ENCODE results near the gene ADSS1.

The ADSS1 gene

DNA sequence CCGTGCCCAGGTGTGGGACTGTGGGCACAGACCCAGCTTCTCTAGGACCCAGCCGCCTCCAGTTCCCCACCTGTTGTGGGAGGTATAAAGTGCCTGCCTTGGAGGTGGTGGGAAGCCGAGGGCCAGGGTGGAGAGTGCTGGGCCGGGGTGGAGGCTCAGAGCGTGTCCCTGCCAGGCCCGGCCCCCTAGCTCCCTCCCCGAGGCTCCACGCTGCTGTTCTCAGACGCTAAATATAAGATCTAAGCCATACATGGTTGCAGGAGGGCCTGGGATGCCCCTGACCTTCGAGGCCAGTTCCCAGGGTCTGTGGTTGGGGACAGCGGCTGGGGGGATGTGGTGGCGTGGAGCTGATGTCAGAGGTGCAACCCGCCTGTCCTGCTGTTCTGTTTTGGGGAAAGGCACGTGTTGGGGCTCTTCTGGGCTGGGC, 23.8 kb upstream of the ADSS1 start:
- DNase-seq, result no peak

- DNase-seq, result no peak
Observed at GRCh38 chr14:104700747-104701217, 23.2 kb upstream of the ADSS1 start.

DNA sequence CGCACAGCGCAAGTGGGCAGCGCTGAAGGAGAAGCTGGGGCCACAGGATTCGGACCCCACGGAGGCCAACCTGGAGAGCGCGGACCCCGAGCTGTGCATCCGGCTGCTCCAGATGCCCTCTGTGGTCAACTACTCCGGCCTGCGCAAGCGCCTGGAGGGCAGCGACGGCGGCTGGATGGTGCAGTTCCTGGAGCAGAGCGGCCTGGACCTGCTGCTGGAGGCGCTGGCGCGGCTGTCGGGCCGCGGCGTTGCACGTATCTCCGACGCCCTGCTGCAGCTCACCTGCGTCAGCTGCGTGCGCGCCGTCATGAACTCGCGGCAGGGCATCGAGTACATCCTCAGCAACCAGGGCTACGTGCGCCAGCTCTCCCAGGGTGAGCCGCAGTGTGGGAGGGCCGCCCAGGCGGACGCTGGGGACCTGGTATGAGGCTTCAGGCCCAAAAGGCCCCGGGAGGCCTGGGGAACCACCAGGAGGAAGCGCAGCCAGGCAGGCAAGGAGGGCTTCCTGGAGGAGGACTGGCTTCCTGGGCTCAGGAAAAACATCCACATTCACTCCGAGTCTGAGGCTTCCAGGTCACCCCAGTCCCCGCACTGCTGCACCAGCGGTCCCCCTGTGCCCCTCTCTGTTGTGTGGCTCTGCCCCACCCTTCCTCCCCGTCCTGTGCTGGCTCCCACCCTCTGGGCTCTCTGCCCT, 22.5 kb upstream of the ADSS1 start:
- no peak for DNase-seq

- DNase-seq, result no peak
Observed at GRCh38 chr14:104702106-104702505, 21.9 kb upstream of the ADSS1 start.

DNA sequence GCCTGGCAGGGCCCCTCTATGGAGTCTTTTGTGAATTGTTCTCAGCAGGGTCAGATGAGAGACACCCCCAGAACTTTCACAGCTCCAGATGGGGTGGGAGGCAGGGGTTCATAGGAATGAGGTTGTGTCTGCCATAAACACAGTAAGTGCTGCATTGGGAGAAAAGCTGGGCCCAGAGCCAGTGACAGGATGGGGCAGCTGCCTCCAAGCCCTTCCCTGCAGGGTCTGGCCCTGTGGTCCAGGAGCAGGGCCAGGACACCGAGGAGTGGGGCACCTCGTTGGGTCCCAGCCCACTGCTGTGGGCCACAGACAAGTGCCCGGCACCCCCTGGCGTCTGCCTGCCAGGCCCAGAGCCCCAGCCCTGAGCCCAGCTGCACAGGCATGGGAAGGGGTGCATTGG, 21.4 kb upstream of the ADSS1 start:
- DNase-seq, result no peak

GRCh38 chr14:104703269-104703668, 20.8 kb upstream of the ADSS1 start:
- no peak for DNase-seq

DNA sequence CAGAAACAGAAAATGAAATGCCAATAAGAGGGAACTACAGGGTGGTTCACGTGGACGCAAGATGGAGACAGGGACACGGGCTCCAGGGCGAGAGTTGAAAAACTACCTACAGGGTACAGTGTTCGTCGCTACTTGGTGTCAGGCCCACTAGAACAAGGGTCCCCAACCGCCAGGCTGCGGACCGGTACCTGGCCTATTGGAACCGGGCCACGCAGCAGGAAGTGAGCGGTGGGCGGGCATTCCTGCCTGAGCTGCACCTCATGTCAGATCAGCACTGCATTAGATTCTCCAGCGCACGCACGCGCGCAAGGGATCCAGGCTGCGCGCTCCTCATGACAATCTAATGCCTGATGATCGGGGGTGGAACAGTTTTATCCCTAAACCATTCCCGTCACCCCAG, 19.8 kb upstream of the ADSS1 start:
- no peak for DNase-seq

DNA sequence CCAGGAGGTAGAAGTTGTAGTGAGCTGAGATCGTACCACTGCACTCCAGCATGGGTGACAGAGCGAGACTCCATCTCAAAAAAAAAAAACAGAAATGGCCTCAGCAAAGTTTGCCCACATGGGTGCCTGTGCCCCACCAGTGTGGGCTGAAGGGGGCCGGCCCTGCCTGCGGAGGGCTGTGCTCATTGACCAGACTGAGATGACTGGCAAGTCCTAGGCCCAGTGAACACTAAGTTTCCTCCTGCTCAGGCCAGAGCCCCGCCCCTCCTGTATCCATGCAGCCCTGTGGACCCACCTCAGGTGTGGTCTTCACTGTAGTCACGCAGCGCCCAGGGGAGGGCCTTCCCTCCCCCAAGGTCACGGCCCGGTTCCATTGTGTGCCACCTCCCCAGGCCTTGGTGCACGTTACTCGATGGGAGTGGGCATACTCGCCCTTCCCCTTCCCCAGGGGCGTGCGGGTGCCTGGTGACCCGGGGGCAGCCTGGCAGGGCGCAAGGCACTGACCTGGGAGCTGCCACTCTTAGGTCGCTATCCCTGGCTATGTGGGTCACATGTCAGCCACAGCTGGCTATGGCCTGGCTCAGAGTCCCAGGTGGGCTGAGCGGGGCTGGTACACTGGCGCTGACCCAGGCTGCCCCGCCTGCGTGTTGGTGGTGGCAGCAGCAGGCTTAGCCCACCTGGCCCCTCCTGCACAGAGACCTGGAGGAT, 18.5 kb upstream of the ADSS1 start:
- no peak for DNase-seq

DNA sequence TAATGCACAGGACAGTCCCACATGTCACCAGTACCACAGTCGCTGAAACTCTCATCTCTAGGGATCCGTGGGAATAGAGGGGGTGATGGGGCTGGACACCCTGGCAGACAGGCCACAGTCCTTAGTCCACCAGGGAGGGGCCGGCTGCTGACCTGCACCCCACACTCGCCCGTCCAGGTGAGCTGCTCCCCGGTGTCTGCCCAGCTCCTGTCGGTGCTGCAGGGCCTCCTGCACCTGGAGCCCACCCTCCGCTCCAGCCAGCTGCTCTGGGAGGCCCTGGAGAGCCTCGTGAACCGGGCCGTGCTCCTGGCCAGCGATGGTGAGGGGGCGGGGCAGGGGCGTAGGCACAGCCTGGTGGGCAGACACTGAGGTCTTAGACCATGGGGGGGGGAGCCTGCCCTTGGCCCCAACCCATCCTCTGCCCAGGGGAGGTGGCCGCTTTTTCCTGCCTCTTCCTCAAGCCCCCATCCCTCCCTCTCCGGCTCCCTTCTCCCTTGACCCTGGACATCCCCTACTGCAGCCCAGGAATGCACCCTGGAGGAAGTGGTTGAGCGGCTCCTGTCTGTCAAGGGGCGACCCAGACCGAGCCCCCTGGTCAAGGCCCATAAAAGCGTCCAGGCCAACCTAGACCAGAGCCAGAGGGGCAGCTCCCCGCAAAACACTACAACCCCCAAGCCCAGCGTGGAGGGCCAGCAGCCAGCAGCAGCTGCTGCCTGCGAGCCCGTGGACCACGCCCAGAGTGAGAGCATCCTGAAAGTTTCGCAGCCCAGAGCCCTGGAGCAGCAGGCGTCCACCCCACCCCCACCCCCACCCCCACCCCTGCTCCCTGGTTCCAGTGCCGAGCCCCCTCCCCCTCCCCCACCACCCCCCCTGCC, 17.1 kb upstream of the ADSS1 start:
- no peak for DNase-seq

DNA sequence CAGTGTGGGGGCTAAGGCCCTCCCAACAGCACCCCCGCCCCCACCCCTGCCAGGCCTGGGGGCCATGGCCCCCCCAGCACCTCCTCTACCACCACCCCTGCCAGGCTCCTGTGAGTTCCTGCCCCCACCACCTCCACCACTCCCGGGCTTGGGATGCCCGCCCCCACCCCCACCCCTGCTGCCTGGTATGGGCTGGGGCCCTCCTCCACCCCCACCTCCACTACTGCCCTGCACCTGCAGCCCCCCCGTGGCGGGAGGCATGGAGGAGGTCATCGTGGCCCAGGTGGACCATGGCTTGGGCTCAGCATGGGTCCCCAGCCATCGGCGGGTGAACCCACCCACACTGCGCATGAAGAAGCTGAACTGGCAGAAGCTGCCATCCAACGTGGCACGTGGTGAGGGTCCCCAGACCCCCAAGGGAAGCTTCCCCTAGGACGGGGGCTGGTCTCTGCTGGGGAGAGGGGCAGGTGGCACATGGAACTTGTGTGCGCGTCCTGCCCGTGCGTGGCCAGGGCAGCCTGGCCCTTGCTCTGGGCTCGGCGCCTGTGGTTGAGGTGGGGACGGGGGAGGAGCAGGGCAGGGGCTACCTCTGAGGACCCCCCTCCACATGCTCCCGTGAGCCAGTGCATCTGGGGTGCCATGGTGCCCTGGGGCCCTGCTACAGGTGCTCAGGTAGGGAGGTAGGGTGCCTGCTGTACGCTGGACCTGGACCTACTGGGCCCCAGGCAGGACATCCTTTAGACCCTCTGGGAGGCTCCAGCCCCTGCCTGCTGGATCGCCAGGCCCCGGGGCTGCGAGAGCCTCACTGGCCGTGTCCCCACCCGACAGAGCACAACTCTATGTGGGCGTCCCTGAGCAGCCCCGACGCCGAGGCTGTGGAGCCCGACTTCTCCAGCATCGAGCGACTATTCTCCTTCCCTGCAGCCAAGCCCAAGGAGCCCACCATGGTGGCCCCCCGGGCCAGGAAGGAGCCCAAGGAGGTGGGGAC, 16.1 kb upstream of the ADSS1 start:
- no peak for DNase-seq

GRCh38 chr14:104708606-104709268, 15.3 kb upstream of the ADSS1 start:
- DNase-seq, result peak; percentile 79 to 83

GRCh38 chr14:104709387-104710039, 14.5 kb upstream of the ADSS1 start:
- no peak for DNase-seq

DNA sequence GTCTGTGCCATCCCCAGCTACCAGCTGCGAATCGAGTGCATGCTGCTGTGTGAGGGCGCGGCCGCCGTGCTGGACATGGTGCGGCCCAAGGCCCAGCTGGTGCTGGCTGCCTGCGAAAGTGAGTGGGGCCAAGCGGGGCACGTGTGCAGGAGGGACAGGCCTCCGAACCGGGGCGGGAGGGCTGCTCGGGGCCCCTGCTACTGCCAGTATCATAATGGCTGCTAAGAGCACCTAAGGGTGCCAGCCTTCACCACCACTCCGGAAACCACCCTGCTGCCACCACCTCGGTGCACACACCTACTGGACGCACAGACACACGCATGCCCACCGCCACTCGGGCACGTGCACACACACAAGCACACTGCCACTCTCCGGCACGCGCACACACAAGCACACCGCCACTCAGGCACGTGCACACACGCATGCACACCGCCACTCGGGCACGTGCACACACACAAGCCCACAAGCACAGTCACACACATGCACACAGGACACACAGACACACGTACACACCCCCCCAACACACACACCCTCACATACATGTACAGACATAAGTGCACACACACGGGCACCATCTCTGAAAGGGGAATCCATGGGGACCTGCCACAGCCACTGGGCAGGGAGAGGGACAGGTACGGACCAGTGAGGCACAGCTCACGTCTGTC, 13.8 kb upstream of the ADSS1 start:
- DNase-seq, result no peak

DNA sequence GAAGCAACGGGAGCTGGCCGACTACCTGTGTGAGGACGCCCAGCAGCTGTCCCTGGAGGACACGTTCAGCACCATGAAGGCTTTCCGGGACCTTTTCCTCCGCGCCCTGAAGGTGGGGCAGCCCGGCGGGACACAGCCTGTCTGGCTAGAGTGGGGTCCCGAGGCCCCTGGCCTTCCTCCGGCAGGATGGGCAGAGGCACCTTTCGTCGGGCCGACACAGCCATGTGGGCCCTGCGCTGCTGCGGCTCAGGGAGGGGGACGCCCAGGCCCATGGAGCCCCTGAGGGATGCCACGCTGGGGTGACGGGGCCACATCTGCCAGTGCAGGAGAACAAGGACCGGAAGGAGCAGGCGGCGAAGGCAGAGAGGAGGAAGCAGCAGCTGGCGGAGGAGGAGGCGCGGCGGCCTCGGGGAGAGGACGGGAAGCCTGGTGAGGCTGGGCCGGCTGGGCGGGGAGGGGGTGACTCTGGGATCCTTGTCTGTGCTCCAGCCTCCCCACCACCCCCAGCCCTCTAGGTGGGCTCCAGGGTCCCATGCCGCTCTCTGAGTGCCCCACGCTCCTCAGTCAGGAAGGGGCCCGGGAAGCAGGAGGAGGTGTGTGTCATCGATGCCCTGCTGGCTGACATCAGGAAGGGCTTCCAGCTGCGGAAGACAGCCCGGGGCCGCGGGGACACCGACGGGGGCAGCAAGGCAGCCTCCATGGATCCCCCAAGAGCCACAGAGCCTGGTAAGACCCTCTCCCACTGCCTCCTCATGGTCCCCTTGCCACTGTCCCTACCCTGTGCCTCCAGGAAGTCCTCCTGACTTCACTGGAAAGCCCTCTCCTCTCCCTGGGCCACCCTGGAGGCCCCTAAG, 10.9 kb upstream of the ADSS1 start:
- no peak for DNase-seq

DNA sequence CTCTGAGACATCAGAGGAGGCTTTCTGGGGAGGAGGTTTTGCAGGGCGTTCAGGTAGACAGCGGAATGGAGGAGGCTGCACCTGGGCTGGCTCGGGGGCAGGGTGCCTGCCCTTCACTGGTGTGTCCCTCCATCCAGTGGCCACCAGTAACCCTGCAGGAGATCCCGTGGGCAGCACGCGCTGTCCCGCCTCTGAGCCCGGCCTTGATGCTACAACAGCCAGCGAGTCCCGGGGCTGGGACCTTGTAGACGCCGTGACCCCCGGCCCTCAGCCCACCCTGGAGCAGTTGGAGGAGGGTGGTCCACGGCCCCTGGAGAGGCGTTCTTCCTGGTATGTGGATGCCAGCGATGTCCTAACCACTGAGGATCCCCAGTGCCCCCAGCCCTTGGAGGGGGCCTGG, 10.0 kb upstream of the ADSS1 start:
- no peak for DNase-seq

DNA sequence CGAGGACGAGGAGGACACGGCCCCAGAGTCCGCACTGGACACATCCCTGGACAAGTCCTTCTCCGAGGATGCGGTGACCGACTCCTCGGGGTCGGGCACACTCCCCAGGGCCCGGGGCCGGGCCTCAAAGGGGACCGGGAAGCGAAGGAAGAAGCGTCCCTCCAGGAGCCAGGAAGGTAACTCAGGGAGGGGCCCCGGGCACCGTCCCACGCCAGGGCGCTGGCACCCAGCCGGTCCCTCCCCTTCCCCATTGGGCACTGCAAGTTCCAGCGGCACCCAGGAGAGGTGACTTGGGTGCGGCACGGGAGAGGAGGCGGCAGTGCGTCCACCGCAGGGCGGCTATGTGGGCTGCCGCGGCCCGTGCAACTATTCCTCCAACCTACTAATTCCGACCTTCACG, 9.3 kb upstream of the ADSS1 start:
- no peak for DNase-seq

DNA sequence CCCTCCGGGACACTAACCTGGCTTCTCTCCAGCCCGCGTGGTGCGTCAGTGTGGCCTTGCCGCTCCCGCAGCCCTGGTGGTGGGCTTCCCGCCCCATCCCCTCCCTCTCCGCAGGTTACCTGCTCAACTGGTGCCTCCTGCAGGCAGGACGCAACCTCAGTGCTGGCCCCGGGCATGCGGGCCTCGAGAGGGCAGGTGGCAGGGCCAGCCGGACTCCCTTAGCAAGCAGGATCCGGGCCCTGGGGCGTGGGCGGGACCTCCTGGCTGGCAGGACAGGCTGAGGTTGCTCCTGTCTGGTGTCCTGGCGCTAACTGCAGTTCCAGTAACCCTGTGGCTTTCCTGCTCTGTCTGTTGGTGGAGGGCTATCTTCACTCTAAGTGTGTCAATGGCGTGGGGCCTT, 8.6 kb upstream of the ADSS1 start:
- DNase-seq, result no peak

- no peak for DNase-seq
Observed at GRCh38 chr14:104715871-104716270, 8.2 kb upstream of the ADSS1 start.

GRCh38 chr14:104717137-104717536, 6.9 kb upstream of the ADSS1 start:
- no peak for DNase-seq

DNA sequence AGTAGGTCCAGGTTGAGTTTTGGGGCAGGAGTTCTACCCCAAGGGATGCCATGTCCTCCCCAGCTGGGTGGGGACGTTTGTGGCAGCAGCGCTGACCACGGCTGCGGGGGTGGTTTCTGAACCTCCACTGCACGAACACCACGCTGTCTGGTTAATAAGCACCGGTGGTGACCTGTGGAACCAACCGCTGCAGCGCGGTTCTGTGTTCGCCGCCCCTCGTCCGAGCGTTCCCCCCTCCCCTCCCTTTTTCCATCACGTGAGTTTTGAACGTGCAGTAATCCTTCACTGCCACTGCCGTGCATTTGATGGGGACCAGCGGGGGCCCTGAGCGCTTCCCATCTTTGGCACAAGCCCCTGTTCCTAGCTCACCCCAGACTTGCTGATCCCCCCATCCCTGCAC, 6.4 kb upstream of the ADSS1 start:
- DNase-seq, result no peak

Measured in activated CD4-positive, alpha-beta T cell treated with anti-CD3 and anti-CD28 coated beads, Interleukin-2, amount 50 U/mL, for 48 hours (primary cell).